CD4-positive, alpha-beta T cell (primary cell): ENCODE measurements around the gene AFAP1. TPM values are rescaled to one million over a fixed set of nuclear protein-coding genes. Genes with fewer than 3 reads are reported as not detected.

ENCODE experiments used
- ATAC-seq: fragments of 200-7000 bp; cut with Tn5 transposase; one replicate; pipeline ENCODE4 v1.10.0; 2022; ENCODE audit warnings: mild to moderate bottlenecking; ENCODE audit not compliant: poor library complexity
- CTCF ChIA-PET: fragments of 350-600 bp; sonication (Branson Sonifier 250); formaldehyde crosslinking; loops from one replicate; lab custom pipeline; 2021; ENCODE audit warnings: antibody characterized with exemption, inconsistent platforms; lab: Charles Lee
- POLR2A ChIA-PET: fragments of 350-600 bp; sonication (Branson Sonifier 250); formaldehyde crosslinking; loops from one replicate; lab custom pipeline; 2021; ENCODE audit warnings: antibody characterized with exemption, inconsistent platforms; lab: Charles Lee
- DNase-seq, 14 experiments: peaks; one replicate each; pipeline ENCODE4 v3.0.0-alpha.2; 2013 to 2020; ENCODE audit warnings: mixed read lengths in 2 of 14
- H3K27ac ChIP-seq, 2 donors: one replicate each; pipeline versions ENCODE4 v1.5.1 to v1.7.0; 2013; ENCODE audit warnings: low read length in 2 of 2, low read depth in 1 of 2, mild to moderate bottlenecking in 1 of 2
- H3K27me3 ChIP-seq, 2 experiments: 1 replicate in 1 of 2; 2 replicates in 1 of 2; pipeline versions ENCODE4 v1.6.1 to v1.7.0; 2013; ENCODE audit warnings: low read length in 2 of 2, control low read depth in 1 of 2, mild to moderate bottlenecking in 1 of 2, moderate library complexity in 1 of 2; ENCODE audit not compliant: insufficient read depth in 2 of 2, control insufficient read depth in 1 of 2
- H3K36me3 ChIP-seq: one replicate; pipeline ENCODE4 v1.6.1; 2013; ENCODE audit warnings: low read length, control low read depth; ENCODE audit not compliant: insufficient read depth
- H3K4me1 ChIP-seq: one replicate; pipeline ENCODE4 v1.6.1; 2013; ENCODE audit warnings: low read length, control low read depth; ENCODE audit not compliant: insufficient read depth
- H3K4me3 ChIP-seq: one replicate; pipeline ENCODE4 v1.5.1; 2013; ENCODE audit warnings: mild to moderate bottlenecking, low read length, moderate library complexity
- H3K9me3 ChIP-seq, 2 experiments: 1 replicate in 1 of 2; 2 replicates in 1 of 2; pipeline versions ENCODE4 v1.6.1 to v1.7.0; 2013; ENCODE audit warnings: low read length in 2 of 2, mild to moderate bottlenecking in 2 of 2, control low read depth in 1 of 2, moderate library complexity in 1 of 2; ENCODE audit not compliant: control insufficient read depth in 1 of 2, insufficient read depth in 1 of 2
- H3K27ac Mint-ChIP-seq: one replicate; pipeline ENCODE4 v1.8.0; 2020; ENCODE audit warnings: mixed read lengths
- H3K27me3 Mint-ChIP-seq: one replicate; pipeline ENCODE4 v1.8.0; 2021; ENCODE audit warnings: mixed read lengths
- H3K36me3 Mint-ChIP-seq: one replicate; pipeline ENCODE4 v1.8.0; 2021; ENCODE audit warnings: low read depth, mixed read lengths
- H3K4me1 Mint-ChIP-seq: one replicate; pipeline ENCODE4 v1.8.0; 2021; ENCODE audit warnings: low read depth, mixed read lengths
- H3K4me3 Mint-ChIP-seq: one replicate; pipeline ENCODE4 v1.8.0; 2020; ENCODE audit warnings: mild to moderate bottlenecking, mixed read lengths
- H3K9me3 Mint-ChIP-seq: one replicate; pipeline ENCODE4 v1.8.0; 2020; ENCODE audit warnings: mixed read lengths
- CTCF ChIP-seq: fragments of 200-600 bp; IDR thresholded peaks from one replicate; pipeline ENCODE4 v1.8.0; 2022; ENCODE audit warnings: antibody characterized with exemption, mild to moderate bottlenecking
- intact Hi-C, 2 experiments: fragments of 100-400 bp; cut with DNase I in 1 of 2; cut with micrococcal nuclease in 1 of 2; formaldehyde crosslinking; loops; one replicate each; pipeline versions ENCODE4 v1.15.1 to v1.9.0; 2023 to 2025; cut with DNase I, micrococcal nuclease
- total RNA-seq, 174 experiments: library from RNA in 2 of 174; stranded (reverse) in 2 of 174; gene quantifications; one replicate each; pipeline ENCODE4 v1.2.3 and lab custom pipeline; 2021 to 2026

Gene AFAP1
- total RNA-seq, 2 experiments from 2014 or later, result 9.8 to 10.9 TPM

GRCh38 chr4:7853271-7853670, 86.4 kb downstream of the AFAP1 start:
- H3K4me3 Mint-ChIP-seq, result no peak overlapping the region
- H3K27ac Mint-ChIP-seq, result peak overlapping the region; percentile 93

GRCh38 chr4:7852568-7853185, 87.0 kb downstream of the AFAP1 start:
- Histone ChIP-seq H3K4me1 (peaks cover 64% of the 10 kb centered on the region), H3K27ac (no peak overlapping the region), H3K36me3 (no peaks in the 10 kb centered on the region), H3K9me3 (no peaks in the 10 kb centered on the region), H3K4me3 (no peak overlapping the region), H3K27me3 (no peaks in the 10 kb centered on the region)
- peaks cover 23% of the 10 kb centered on the region for H3K36me3 Mint-ChIP-seq
- ATAC-seq (no peak), DNase-seq (peak in 2 of 14 experiments; percentile 45 to 48)
- ChIA-PET POLR2A (no interaction called here), CTCF (no interaction called here)
- intact Hi-C loops, result loop anchor here in 1 of 2 experiments (5.0 to 10.0 kb wide), 2 partner anchors 45 to 582 kb away; no protein-coding TSS in a partner anchor
- H3K4me1 Mint-ChIP-seq, result peaks cover 75% of the 10 kb centered on the region
- H3K27me3 Mint-ChIP-seq, result no peaks in the 10 kb centered on the region
- peak overlapping the region; percentile 22 for H3K27ac Mint-ChIP-seq
- no peak overlapping the region for H3K4me3 Mint-ChIP-seq
- H3K9me3 Mint-ChIP-seq, result no peaks in the 10 kb centered on the region
- TF ChIP-seq CTCF, result no peak

More at GRCh38 chr4:7853271-7853670, 86.4 kb downstream of the AFAP1 start:
- Histone ChIP-seq H3K4me1 (peaks cover 64% of the 10 kb centered on the region), H3K27ac (no peak overlapping the region), H3K27me3 (no peaks in the 10 kb centered on the region), H3K36me3 (no peaks in the 10 kb centered on the region), H3K9me3 (no peaks in the 10 kb centered on the region), H3K4me3 (no peak overlapping the region)
- intact Hi-C loops, result loop anchor here in 1 of 2 experiments (5.0 to 10.0 kb wide), 2 partner anchors 46 to 582 kb away; no protein-coding TSS in a partner anchor
- Mint-ChIP-seq H3K9me3 (no peaks in the 10 kb centered on the region), H3K27me3 (no peaks in the 10 kb centered on the region), H3K36me3 (peaks cover 21% of the 10 kb centered on the region), H3K4me1 (peaks cover 78% of the 10 kb centered on the region)
- POLR2A ChIA-PET, result no interaction called here
- CTCF ChIA-PET, result interaction anchor here (1.3 kb wide), 1 partner anchor 22 kb away, joined by 6 read pairs; no protein-coding TSS in a partner anchor
- no peak for TF ChIP-seq CTCF
- DNase-seq (no peak), ATAC-seq (no peak)

- Mint-ChIP-seq H3K27ac (no peak overlapping the region), H3K9me3 (no peaks in the 10 kb centered on the region), H3K27me3 (no peaks in the 10 kb centered on the region), H3K4me3 (peak overlapping the region; percentile 45), H3K4me1 (peaks cover 66% of the 10 kb centered on the region), H3K36me3 (peaks cover 27% of the 10 kb centered on the region)
- intact Hi-C loops, result loop anchor here in 1 of 2 experiments (5.0 to 10.0 kb wide), 2 partner anchors 43 to 584 kb away; no protein-coding TSS in a partner anchor
- Histone ChIP-seq H3K4me3 (no peak overlapping the region), H3K4me1 (peaks cover 49% of the 10 kb centered on the region), H3K27me3 (no peaks in the 10 kb centered on the region), H3K36me3 (no peaks in the 10 kb centered on the region), H3K9me3 (no peaks in the 10 kb centered on the region), H3K27ac (no peak overlapping the region)
- no peak for TF ChIP-seq CTCF
- ChIA-PET POLR2A (interaction anchor here (0.7 kb wide), 1 partner anchor 14 kb away, joined by 3 read pairs; no protein-coding TSS in a partner anchor), CTCF (interaction anchor here (1.5 kb wide), 1 partner anchor 26 kb away, joined by 3 read pairs; no protein-coding TSS in a partner anchor)
- no peak for DNase-seq
- ATAC-seq, result no peak
Measured at GRCh38 chr4:7850489-7850888, 89.2 kb downstream of the AFAP1 start.
